ENCODE measurements around the gene IQCN. TPM values are rescaled to one million over a fixed set of nuclear protein-coding genes. Genes with fewer than 3 reads are reported as not detected.

Gene IQCN
- total RNA-seq, 1 experiment from 2014 or later = 0.76 TPM

GRCh38 chr19:18270326-18270725 is 3.9 kb downstream of the IQCN start:
- no peak for DNase-seq
- H3K4me3 ChIP-seq (ENCODE audit: insufficient read depth, low read depth, low read length) = no peak overlapping the region
- H3K36me3 ChIP-seq (replicated peaks; ENCODE audit: control insufficient read depth, insufficient read depth, low read length) = no peaks in the 10 kb centered on the region
- H3K27me3 ChIP-seq (ENCODE audit: control insufficient read depth, insufficient read depth, low read length) = no peaks in the 10 kb centered on the region

DNA sequence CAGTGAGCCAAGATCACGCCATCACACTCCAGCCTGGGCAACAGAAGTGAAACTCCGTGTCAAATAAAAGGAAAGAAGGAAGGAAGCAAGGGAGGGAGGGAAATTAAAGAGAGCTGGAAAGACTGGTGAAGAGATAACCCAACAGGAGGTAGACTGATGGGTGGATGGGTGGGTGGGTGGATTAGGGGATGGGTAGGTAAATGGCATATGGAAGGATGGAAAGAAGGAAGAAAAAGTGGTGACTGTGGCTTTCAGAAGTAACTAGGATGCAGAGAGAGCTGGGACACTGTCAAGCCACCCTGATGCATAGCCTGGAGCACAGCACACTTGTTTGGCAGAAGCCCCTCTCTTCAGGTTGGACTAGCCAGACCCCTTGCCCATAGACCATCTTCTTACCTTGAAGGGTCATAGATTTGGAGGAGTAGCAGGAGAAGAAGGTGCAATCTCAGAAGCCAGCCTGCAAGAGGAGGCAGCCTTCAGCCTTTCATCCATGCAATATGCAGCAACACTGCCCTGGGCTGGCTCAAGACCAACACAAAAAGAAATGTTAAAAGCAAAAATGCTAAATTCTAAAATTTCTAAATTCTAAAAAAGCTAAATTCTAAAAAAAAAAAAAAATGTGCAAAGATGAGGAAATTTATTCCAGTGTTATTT is 5.1 kb downstream of the IQCN start:
- no peaks in the 10 kb centered on the region for H3K36me3 ChIP-seq (replicated peaks; ENCODE audit: control insufficient read depth, insufficient read depth, low read length)
- no peak for DNase-seq

GRCh38 chr19:18266771-18267686 is 7.2 kb downstream of the IQCN start:
- Histone ChIP-seq H3K36me3 (replicated peaks; ENCODE audit: control insufficient read depth, insufficient read depth, low read length) (no peaks in the 10 kb centered on the region), H3K27me3 (ENCODE audit: control insufficient read depth, insufficient read depth, low read length) (no peaks in the 10 kb centered on the region), H3K4me3 (ENCODE audit: insufficient read depth, low read depth, low read length) (no peak overlapping the region)
- peak; percentile 58 for DNase-seq

More for the DNA sequence above, 5.1 kb downstream of the IQCN start:
- H3K27me3 ChIP-seq (ENCODE audit: control insufficient read depth, insufficient read depth, low read length) = no peaks in the 10 kb centered on the region
- H3K4me3 ChIP-seq (ENCODE audit: insufficient read depth, low read depth, low read length) = no peak overlapping the region

GRCh38 chr19:18265582-18265981 is 8.7 kb downstream of the IQCN start:
- Histone ChIP-seq H3K36me3 (replicated peaks; ENCODE audit: control insufficient read depth, insufficient read depth, low read length) (no peaks in the 10 kb centered on the region), H3K27me3 (ENCODE audit: control insufficient read depth, insufficient read depth, low read length) (no peaks in the 10 kb centered on the region), H3K4me3 (ENCODE audit: insufficient read depth, low read depth, low read length) (no peak overlapping the region)
- peak; percentile 43 for DNase-seq

DNA sequence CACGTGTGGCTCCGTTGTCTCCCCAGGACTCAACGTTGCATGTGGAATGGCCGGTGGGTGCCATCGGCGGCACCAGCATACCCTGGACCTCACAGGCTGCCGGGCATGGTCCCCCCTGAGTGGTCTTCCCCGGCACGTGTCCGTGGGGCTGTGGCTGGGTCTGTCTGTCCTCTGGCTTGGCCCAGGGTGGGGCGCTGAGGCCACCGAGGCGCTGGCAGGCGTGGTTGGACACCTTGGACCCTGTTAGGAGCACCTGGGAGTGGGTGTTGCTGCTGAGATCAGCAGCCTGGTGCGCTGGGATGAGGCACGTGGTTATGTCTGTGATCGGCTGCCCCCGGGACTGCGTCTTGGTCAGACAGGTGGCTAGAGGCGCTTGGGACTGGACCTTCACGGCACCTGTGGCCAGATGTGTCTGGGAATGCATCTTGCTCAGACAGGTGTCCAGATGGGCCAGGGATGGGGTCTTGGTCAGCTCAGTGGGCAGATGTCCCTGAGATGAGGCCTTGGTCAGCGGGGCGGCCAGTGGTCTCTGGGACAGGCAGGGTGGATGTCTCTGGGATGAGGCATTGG is 9.2 kb downstream of the IQCN start:
- Histone ChIP-seq H3K4me3 (ENCODE audit: insufficient read depth, low read depth, low read length) (no peak overlapping the region), H3K27me3 (ENCODE audit: control insufficient read depth, insufficient read depth, low read length) (no peaks in the 10 kb centered on the region)
- no peak for DNase-seq

DNA sequence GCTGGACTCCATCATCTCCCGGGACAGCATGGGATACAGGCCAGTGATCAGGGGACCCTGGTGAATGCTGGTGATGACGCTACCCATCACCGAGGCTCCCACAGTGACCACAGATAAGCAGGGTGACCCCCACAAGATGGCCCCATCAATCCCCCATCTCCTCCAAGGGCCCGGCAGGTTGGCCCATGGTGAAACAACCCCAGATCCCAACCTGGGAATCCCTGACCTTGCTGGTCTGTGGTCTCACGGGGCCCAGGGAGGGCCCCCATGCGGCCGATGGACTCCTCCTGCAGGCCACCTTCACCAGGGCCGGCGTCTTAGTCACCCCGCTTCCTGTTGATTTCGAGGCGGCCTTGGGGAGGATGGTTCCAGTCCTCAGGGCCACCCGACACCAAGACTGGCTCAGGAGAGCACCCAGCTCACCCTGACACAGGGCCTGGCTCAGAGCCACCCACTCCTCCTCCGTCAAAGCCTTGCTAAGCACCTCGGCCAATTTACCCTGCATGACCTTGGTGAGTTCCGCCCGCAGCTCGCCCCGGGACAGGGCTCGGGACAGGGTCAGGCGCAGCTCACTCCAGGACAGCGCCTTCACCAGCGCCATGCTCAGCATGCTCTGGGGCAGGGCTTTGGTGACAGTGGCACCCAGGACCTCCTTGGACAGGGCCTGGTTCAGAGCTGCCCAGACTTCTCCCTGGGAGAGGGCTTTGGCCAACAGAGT is 10.0 kb downstream of the IQCN start:
- H3K36me3 ChIP-seq (replicated peaks; ENCODE audit: control insufficient read depth, insufficient read depth, low read length) = no peaks in the 10 kb centered on the region
- no peaks in the 10 kb centered on the region for H3K27me3 ChIP-seq (ENCODE audit: control insufficient read depth, insufficient read depth, low read length)
- H3K4me3 ChIP-seq (ENCODE audit: insufficient read depth, low read depth, low read length) = no peak overlapping the region
- DNase-seq = peak; percentile 51

More for the DNA sequence above, 9.2 kb downstream of the IQCN start:
- H3K36me3 ChIP-seq (replicated peaks; ENCODE audit: control insufficient read depth, insufficient read depth, low read length) = no peaks in the 10 kb centered on the region

- DNase-seq = peak; percentile 40
- H3K27me3 ChIP-seq (ENCODE audit: control insufficient read depth, insufficient read depth, low read length) = no peaks in the 10 kb centered on the region
- H3K4me3 ChIP-seq (ENCODE audit: insufficient read depth, low read depth, low read length) = no peak overlapping the region
- no peaks in the 10 kb centered on the region for H3K36me3 ChIP-seq (replicated peaks; ENCODE audit: control insufficient read depth, insufficient read depth, low read length)
These were observed 10.7 kb downstream of the IQCN start for GRCh38 chr19:18263324-18264136.

- Histone ChIP-seq H3K27me3 (ENCODE audit: control insufficient read depth, insufficient read depth, low read length) (no peaks in the 10 kb centered on the region), H3K4me3 (ENCODE audit: insufficient read depth, low read depth, low read length) (no peak overlapping the region), H3K36me3 (replicated peaks; ENCODE audit: control insufficient read depth, insufficient read depth, low read length) (no peaks in the 10 kb centered on the region)
- no peak for DNase-seq
These were observed 11.3 kb downstream of the IQCN start for GRCh38 chr19:18262917-18263316.

DNA sequence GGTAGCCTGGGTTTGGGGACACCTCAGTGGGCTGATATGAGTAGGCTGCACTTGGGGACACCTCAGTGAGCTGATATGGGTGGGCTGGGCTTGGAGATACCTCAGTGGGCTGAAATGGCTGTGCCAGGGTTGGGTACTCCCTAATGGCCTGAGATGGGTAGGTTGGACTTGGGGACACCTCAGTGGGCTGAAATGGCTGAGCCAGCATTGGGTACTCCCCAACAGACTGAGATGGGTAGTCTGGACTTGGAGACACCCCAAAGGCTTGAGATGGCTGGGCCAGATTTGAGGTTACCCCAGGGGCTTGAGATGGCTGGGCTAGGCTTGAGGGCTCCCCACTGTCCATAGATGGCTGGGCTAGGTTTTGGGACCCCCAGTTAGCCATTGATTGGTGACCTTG is 12.1 kb downstream of the IQCN start:
- H3K27me3 ChIP-seq (ENCODE audit: control insufficient read depth, insufficient read depth, low read length) = no peaks in the 10 kb centered on the region
- no peak for DNase-seq
- no peaks in the 10 kb centered on the region for H3K36me3 ChIP-seq (replicated peaks; ENCODE audit: control insufficient read depth, insufficient read depth, low read length)
- no peak overlapping the region for H3K4me3 ChIP-seq (ENCODE audit: insufficient read depth, low read depth, low read length)

GRCh38 chr19:18261474-18261873 is 12.8 kb downstream of the IQCN start:
- Histone ChIP-seq H3K36me3 (replicated peaks; ENCODE audit: control insufficient read depth, insufficient read depth, low read length) (no peaks in the 10 kb centered on the region), H3K4me3 (ENCODE audit: insufficient read depth, low read depth, low read length) (no peak overlapping the region), H3K27me3 (ENCODE audit: control insufficient read depth, insufficient read depth, low read length) (no peaks in the 10 kb centered on the region)
- DNase-seq = no peak

DNA sequence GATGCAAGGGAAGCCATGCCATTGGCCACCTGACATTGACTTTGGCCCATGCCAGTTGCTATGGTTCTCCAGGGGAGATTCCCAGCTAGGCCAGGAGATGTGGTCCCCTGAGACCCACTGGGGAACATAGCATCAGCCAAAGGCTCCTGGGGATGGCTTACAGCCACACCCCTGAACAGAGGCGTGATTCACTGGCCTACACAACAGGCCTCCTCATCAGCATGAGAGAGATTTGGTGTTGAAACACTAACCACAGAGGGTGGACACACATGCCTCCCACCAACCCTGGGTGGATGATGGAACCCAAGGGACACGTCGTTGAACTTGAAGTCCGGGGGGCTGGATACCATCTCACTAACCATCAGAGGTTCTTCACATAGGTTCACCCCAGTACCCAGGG is 14.4 kb downstream of the IQCN start:
- Histone ChIP-seq H3K36me3 (replicated peaks; ENCODE audit: control insufficient read depth, insufficient read depth, low read length) (no peaks in the 10 kb centered on the region), H3K27me3 (ENCODE audit: control insufficient read depth, insufficient read depth, low read length) (no peaks in the 10 kb centered on the region; the same call in none of the 2 replicates), H3K4me3 (ENCODE audit: insufficient read depth, low read depth, low read length) (no peak overlapping the region)
- DNase-seq = no peak

DNA sequence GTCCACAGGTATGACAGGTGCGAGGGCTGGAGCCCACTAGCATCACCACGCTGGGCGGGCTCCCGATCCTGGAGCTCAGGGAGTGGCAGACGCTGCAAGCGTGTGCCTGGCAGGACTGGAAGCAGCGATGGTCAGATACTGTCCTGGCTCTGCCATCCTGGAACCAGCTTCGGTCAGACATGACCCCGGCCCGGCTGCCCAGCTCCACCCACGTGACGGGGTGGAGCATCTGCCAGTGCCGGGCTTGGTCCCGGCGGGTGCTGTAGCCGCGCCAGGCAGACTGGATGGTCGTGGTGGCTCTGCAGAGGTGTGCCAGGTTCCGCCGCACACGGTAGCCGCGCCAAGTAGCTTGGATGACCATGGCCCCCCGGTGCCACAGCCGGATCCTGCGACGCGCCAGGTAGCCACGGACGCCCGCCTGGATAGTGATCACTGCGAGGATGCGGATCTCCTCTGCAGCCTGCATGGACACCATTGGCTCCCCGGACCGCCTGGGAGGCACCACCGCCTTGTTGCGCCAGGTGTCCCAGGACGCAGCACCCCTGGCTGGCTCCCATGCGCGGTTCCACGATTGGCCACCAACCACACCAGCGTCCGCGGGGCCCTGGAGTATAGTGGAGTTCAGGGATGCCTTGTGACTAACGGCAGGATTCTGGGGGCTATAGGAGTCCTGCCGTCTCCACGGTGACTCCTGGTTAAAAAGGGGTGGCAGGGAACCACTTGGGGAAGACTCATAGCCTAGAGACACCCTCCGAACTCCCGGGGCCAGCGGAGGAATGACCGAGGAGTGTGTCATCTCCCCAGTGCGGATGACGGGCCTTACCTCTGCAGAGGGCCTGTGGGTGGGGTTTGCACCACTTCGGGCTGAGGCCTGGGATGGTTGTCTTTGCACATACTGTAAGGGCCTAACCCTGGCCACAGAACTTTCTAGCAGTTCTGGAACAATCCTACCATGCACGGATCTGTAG is 16.5 kb downstream of the IQCN start:
- Histone ChIP-seq H3K4me3 (ENCODE audit: insufficient read depth, low read depth, low read length) (no peak overlapping the region), H3K36me3 (replicated peaks; ENCODE audit: control insufficient read depth, insufficient read depth, low read length) (no peaks in the 10 kb centered on the region), H3K27me3 (ENCODE audit: control insufficient read depth, insufficient read depth, low read length) (peaks cover 3% of the 10 kb centered on the region)
- DNase-seq = peak; percentile 49
